HepG2 (cell line): ENCODE measurements around the gene CASP1. TPM values are rescaled to one million over a fixed set of nuclear protein-coding genes. Genes with fewer than 3 reads are reported as not detected.
"Not testable (repeated sequence)": the region's sequence is repeated elsewhere in the genome, so short reads cannot be mapped to it uniquely, and the experiment has no call there.

Experiments
- ATAC-seq: fragments of 200-7000 bp; cut with Tn5 transposase; 3 replicates; pipeline ENCODE4 v1.9.1; 2020; ENCODE audit warnings: mild to moderate bottlenecking, moderate library complexity
- BruUV-seq: library from RNA; stranded (reverse); fragments of 400-500 nt; replicated peaks from 2 replicates; lab custom pipeline; 2021; lab: Mats Ljungman, UMichigan
- CTCF ChIA-PET: fragments of 300-600 bp; formaldehyde crosslinking; extraction: SDS; loops from one replicate; lab custom pipeline; 2021; ENCODE audit warnings: low total read pairs, inconsistent platforms, low intra/inter-chr PET ratio; lab: Yijun Ruan, JAX
- POLR2A ChIA-PET: fragments of 350-600 bp; sonication (Branson Sonifier 250); formaldehyde crosslinking; loops from one replicate; lab custom pipeline; 2020; ENCODE audit warnings: antibody characterized with exemption, inconsistent platforms; lab: Yijun Ruan, JAX
- DNase-seq: peaks from one replicate; pipeline ENCODE4 v3.0.0-alpha.2; 2015; ENCODE audit warnings: low spot score
- FAIRE-seq: peaks from 3 replicates; lab custom pipeline; 2011; peaks lifted over from hg19 to GRCh38; lab: Jason Lieb, UNC
- H2AFZ ChIP-seq: one replicate; pipeline ENCODE4 v1.6.1; 2011; ENCODE audit warnings: low read length, inconsistent platforms
- H3K27ac ChIP-seq: fragments of 300-600 bp; 3 replicates; pipeline ENCODE4 v1.8.0; 2011; ENCODE audit warnings: mixed run types, mild to moderate bottlenecking, mixed read lengths, low read length, inconsistent platforms; ENCODE audit not compliant: insufficient read depth; ENCODE audit errors: extremely low read length
- H3K27me3 ChIP-seq, 2 experiments: fragments of 200-600 bp in 1 of 2; 2 replicates in 1 of 2; 3 replicates in 1 of 2; pipeline versions ENCODE4 v1.6.0 to v1.8.0; 2011; ENCODE audit warnings: low read length in 2 of 2, mild to moderate bottlenecking in 2 of 2, moderate library complexity in 2 of 2, inconsistent platforms in 1 of 2; ENCODE audit not compliant: insufficient read depth in 2 of 2, control insufficient read depth in 1 of 2
- H3K36me3 ChIP-seq, 2 experiments: fragments of 200-600 bp in 1 of 2; replicated peaks in 1 of 2; 2 replicates in 1 of 2; 3 replicates in 1 of 2; pipeline versions ENCODE4 v1.5.1 to v1.8.0; 2011; ENCODE audit warnings: low read length in 2 of 2, inconsistent platforms in 1 of 2; ENCODE audit not compliant: insufficient read depth in 2 of 2, control insufficient read depth in 1 of 2
- H3K4me1 ChIP-seq: 2 replicates; pipeline ENCODE4 v1.5.1; 2012; ENCODE audit warnings: low read length, inconsistent platforms; ENCODE audit not compliant: insufficient read depth
- H3K4me2 ChIP-seq: 2 replicates; pipeline ENCODE4 v1.6.0; 2011; ENCODE audit warnings: low read depth, low read length, inconsistent platforms
- H3K4me3 ChIP-seq, 3 experiments: fragments of 200-600 bp in 1 of 3; sonication (generic), shearing (Covaris generic) in 1 of 3; replicated peaks in 1 of 3; 2 replicates each; pipeline ENCODE4 v1.5.1; 2011 to 2016; ENCODE audit warnings: low read length in 3 of 3, inconsistent platforms in 2 of 3, low read depth in 2 of 3, mild to moderate bottlenecking in 2 of 3, control low read depth in 1 of 3, mixed read lengths in 1 of 3; ENCODE audit not compliant: insufficient read depth in 1 of 3
- H3K79me2 ChIP-seq: one replicate; pipeline ENCODE4 v1.6.1; 2011; ENCODE audit warnings: low read length, inconsistent platforms; ENCODE audit not compliant: insufficient read depth
- H3K9ac ChIP-seq: 2 replicates; pipeline ENCODE4 v1.6.0; 2011; ENCODE audit warnings: mild to moderate bottlenecking, low read depth, low read length, inconsistent platforms; ENCODE audit not compliant: insufficient read depth
- H3K9me3 ChIP-seq: 2 replicates; pipeline ENCODE4 v1.5.1; 2012; ENCODE audit warnings: mild to moderate bottlenecking, low read length
- H4K20me1 ChIP-seq: 2 replicates; pipeline ENCODE4 v1.6.0; 2011; ENCODE audit warnings: inconsistent platforms, mild to moderate bottlenecking, low read length, moderate library complexity; ENCODE audit not compliant: insufficient read depth
- BRCA1 ChIP-seq: sonication (generic); formaldehyde crosslinking; IDR thresholded peaks from 2 replicates; pipeline ENCODE4 v1.4.0; 2020; ENCODE audit warnings: missing genetic modification reagents
- CCDC6 ChIP-seq: sonication (generic); formaldehyde crosslinking; IDR thresholded peaks from 2 replicates; pipeline ENCODE4 v1.8.1; 2022; ENCODE audit warnings: mild to moderate bottlenecking, missing genetic modification reagents, moderate library complexity
- ESRRA ChIP-seq: sonication (generic); formaldehyde crosslinking; IDR thresholded peaks from 2 replicates; pipeline ENCODE4 v1.5.1; 2020; ENCODE audit warnings: mild to moderate bottlenecking, low read depth, missing genetic modification reagents
- KLF15 ChIP-seq: sonication (generic); formaldehyde crosslinking; IDR thresholded peaks from 2 replicates; pipeline ENCODE4 v1.8.1; 2023; ENCODE audit warnings: borderline replicate concordance, mild to moderate bottlenecking, inconsistent platforms, missing genetic modification reagents, mixed read lengths
- PITX1 ChIP-seq: sonication (generic); formaldehyde crosslinking; IDR thresholded peaks from 2 replicates; pipeline ENCODE4 v1.5.1; 2020; ENCODE audit warnings: mild to moderate bottlenecking, missing genetic modification reagents
- PRDM10 ChIP-seq: sonication (generic); formaldehyde crosslinking; IDR thresholded peaks from 2 replicates; pipeline ENCODE4 v1.4.0; 2020; ENCODE audit warnings: low read depth, missing genetic modification reagents
- ZNF580 ChIP-seq: IDR thresholded peaks from 2 replicates; pipeline ENCODE4 v1.6.1; 2016; ENCODE audit warnings: low read depth, borderline replicate concordance
- ZNF644 ChIP-seq: IDR thresholded peaks from 2 replicates; pipeline ENCODE4 v1.6.1; 2016; ENCODE audit warnings: low read depth
- ZSCAN20 ChIP-seq: sonication (generic); formaldehyde crosslinking; IDR thresholded peaks from 2 replicates; pipeline ENCODE4 v1.4.0; 2020; ENCODE audit warnings: missing genetic modification reagents, mild to moderate bottlenecking, borderline replicate concordance
- WGBS: methylation state at CpG from one replicate; pipeline ENCODE4 v1.1.6; 2017; ENCODE audit warnings: low lambda C conversion rate; 5-methylcytosine and 5-hydroxymethylcytosine counted together
- in situ Hi-C: cut with HindIII; loops from 2 replicates; pipeline ENCODE4 v1.10.0; 2017; ENCODE audit warnings: low pct_unique_long_range_greater_than_20kb; ENCODE audit not compliant: extremely low pct_ligation_motif_present
- intact Hi-C: fragments of 100-400 bp; cut with micrococcal nuclease; formaldehyde crosslinking; loops from one replicate; pipeline ENCODE4 v1.10.0; 2022; ENCODE audit not compliant: unreplicated experiment
- polyA plus RNA-seq, 8 experiments: library from polyadenylated mRNA; depleted of rRNA in 3 of 8; stranded (reverse) in 7 of 8; unstranded in 1 of 8; fragments of >200 nt; fragmentation: Illumina TruSeq in 4 of 8; extraction: Trizol in 4 of 8; gene quantifications; 2 replicates each; pipeline versions ENCODE4 v1.2.1 to v1.2.3, GENCODE V29; 2011 to 2016; ENCODE audit warnings: low read depth in 4 of 8, missing spikeins in 1 of 8, mixed read lengths in 1 of 8; ENCODE audit not compliant: insufficient read depth in 1 of 8
- total RNA-seq, 5 experiments: library from RNA; depleted of rRNA; stranded (reverse); fragments of >200 nt; fragmentation: Illumina TruSeq; extraction: Trizol; gene quantifications; 2 replicates each; pipeline ENCODE4 v1.2.3, GENCODE V29; 2016; ENCODE audit warnings: low read depth in 1 of 5

The CASP1 gene
- total and polyA plus RNA-seq, 2 of the 13 experiments (the other 11 are each of a cell fraction or from before 2014, with no cell fraction given): 0.34 to 5.2 TPM

- in situ Hi-C loops, H3K4me3 ChIP-seq, H3K79me2 ChIP-seq, H3K27me3 ChIP-seq, H3K4me2 ChIP-seq, POLR2A ChIA-PET, H4K20me1 ChIP-seq, BruUV-seq, H3K4me1 ChIP-seq, H3K27ac ChIP-seq, H2AFZ ChIP-seq, CTCF ChIA-PET, FAIRE-seq, H3K36me3 ChIP-seq, intact Hi-C loops, H3K9ac ChIP-seq, ATAC-seq, DNase-seq, H3K9me3 ChIP-seq: not testable (repeated sequence)
- WGBS: 18% methylated on average over 6 of the region's 6 CpGs
These were observed 45.4 kb upstream of the CASP1 start for GRCh38 chr11:105080171-105080906.

GRCh38 chr11:105078283-105078682 is 43.3 kb upstream of the CASP1 start:
- Histone ChIP-seq H3K79me2 (no peaks in the 10 kb centered on the region), H3K9me3 (no peaks in the 10 kb centered on the region), H2AFZ (no peak overlapping the region), H3K4me1 (no peaks in the 10 kb centered on the region), H3K27me3 (no peaks in the 10 kb centered on the region), H3K9ac (no peak overlapping the region), H3K36me3 (no peaks in the 10 kb centered on the region), H3K4me3 (no peak overlapping the region), H4K20me1 (no peaks in the 10 kb centered on the region), H3K27ac (no peak overlapping the region), H3K4me2 (no peak overlapping the region)
- TF ChIP-seq ESRRA (no peak), ZNF644 (CRISPR knock-in tag) (no peak), CCDC6 (CRISPR knock-in tag) (no peak), PRDM10 (CRISPR knock-in tag) (no peak), ZSCAN20 (no peak), BRCA1 (CRISPR knock-in tag) (no peak), PITX1 (CRISPR knock-in tag) (no peak), KLF15 (CRISPR knock-in tag) (no peak), ZNF580 (no peak)
- 46% methylated on average over 3 of the region's 3 CpGs for WGBS
- DNase-seq: no peak
- no peak for ATAC-seq
- ChIA-PET CTCF (no interaction called here), POLR2A (no interaction called here)
- in situ Hi-C loops (no loop called here), intact Hi-C loops (no loop called here)
- BruUV-seq: no TSS peak
- FAIRE-seq: no peak
